Colonic mucosa (tissue), 4 donors: ENCODE measurements around the gene RACK1. TPM values are rescaled to one million over a fixed set of nuclear protein-coding genes. Genes with fewer than 3 reads are reported as not detected.
A peak's percentile ranks its signal among the peaks of the same experiment; 100 is the strongest.

Experiments used
- DNase-seq: peaks from one replicate; pipeline ENCODE4 v3.0.0-alpha.2; 2020
- H3K27ac ChIP-seq: fragments of 200-600 bp; one replicate; pipeline ENCODE4 v1.8.0; 2021
- H3K27me3 ChIP-seq: fragments of 200-600 bp; one replicate; pipeline ENCODE4 v1.8.0; 2021
- H3K36me3 ChIP-seq: fragments of 200-600 bp; one replicate; pipeline ENCODE4 v1.8.0; 2021
- H3K4me1 ChIP-seq: fragments of 200-600 bp; one replicate; pipeline ENCODE4 v1.8.0; 2021; ENCODE audit warnings: mild to moderate bottlenecking
- H3K4me3 ChIP-seq: fragments of 200-600 bp; one replicate; pipeline ENCODE4 v1.8.0; 2021
- H3K9ac ChIP-seq, 2 donors: one replicate each; pipeline ENCODE4 v1.7.0; 2013; ENCODE audit warnings: control low read depth in 2 of 2, low read depth in 2 of 2, low read length in 2 of 2
- H3K9me3 ChIP-seq: fragments of 200-600 bp; one replicate; pipeline ENCODE4 v1.8.0; 2021
- intact Hi-C: fragments of 100-400 bp; cut with DNase I; formaldehyde crosslinking; loops from one replicate; pipeline ENCODE4 v1.14.1; 2022
- microRNA-seq: library from miRNA; unstranded; fragments of <30 nt; microRNA quantifications from one replicate; pipeline ENCODE4, GENCODE V29; 2019
- total RNA-seq, 2 donors: library from RNA; stranded (reverse); fragmentation: NEBNext Ultra II Directional in 1 of 2; extraction: Animal tissue kit (Norgen Biotek cat#: 25700) in 1 of 2; gene quantifications; one replicate each; pipeline ENCODE4 v1.2.1, GENCODE V29; 2021
- TF ChIP-seq, protein P1 (sequence below): fragments of 200-600 bp; IDR thresholded peaks from one replicate; pipeline ENCODE4 v1.8.0; 2022; ENCODE audit warnings: antibody characterized with exemption, mild to moderate bottlenecking
- donor health status: healthy.
- donor health status: DM: no; HTN: no; CAD: no.
- donor health status: DM: no; HTN: no; CAD: no.

The RACK1 gene
- total RNA-seq, 2 donors from 2014 or later = 1,252 to 1,403 TPM

DNA sequence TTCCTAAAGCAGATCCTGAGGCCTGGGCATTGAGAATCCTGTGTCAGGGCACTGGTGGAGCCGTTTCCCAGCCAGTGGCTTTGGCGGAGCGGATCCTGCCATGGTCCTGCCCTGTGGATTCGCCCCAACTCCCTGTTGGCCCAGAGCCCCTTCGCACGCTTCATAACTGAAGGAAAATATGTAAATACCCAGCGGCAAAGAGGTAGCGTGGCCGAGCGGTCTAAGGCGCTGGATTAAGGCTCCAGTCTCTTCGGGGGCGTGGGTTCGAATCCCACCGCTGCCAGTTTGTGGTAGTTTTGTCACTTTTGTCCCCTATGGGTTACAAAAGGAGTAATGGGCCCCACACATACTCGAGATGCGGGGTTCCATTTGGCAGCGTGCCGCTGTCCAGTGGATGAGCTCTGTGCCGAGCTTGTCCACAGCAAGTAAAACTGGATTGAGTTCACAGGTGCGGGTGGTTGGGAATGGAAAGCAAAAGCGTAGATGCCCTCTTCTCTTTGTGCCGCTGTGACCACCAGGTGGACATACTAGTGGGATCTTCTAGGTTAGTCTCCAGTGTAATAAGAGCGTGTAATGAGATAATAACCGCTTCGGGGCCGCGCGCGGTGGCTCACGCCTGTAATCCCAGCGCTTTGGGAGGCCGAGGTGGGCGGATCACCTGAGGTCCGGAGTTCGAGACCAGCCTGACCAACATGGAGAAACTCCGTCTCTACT lies 56.0 kb downstream of the RACK1 start:
- no peaks in the 10 kb centered on the region for H3K27me3 ChIP-seq
- peak overlapping the region; percentile 28 for H3K27ac ChIP-seq
- peak overlapping the region; percentile 81 for H3K4me3 ChIP-seq
- peaks cover 6% of the 10 kb centered on the region for H3K4me1 ChIP-seq
- intact Hi-C loops = loop anchor here (2.0 to 10.0 kb wide), 2 partner anchors 35 to 77 kb away; partner anchors contain the start of genes TRIM41 and TRIM52
- DNase-seq = peak; percentile 80
- no peak overlapping the region for H3K9ac ChIP-seq
- no peaks in the 10 kb centered on the region for H3K36me3 ChIP-seq
- TF ChIP-seq, protein P1, sequence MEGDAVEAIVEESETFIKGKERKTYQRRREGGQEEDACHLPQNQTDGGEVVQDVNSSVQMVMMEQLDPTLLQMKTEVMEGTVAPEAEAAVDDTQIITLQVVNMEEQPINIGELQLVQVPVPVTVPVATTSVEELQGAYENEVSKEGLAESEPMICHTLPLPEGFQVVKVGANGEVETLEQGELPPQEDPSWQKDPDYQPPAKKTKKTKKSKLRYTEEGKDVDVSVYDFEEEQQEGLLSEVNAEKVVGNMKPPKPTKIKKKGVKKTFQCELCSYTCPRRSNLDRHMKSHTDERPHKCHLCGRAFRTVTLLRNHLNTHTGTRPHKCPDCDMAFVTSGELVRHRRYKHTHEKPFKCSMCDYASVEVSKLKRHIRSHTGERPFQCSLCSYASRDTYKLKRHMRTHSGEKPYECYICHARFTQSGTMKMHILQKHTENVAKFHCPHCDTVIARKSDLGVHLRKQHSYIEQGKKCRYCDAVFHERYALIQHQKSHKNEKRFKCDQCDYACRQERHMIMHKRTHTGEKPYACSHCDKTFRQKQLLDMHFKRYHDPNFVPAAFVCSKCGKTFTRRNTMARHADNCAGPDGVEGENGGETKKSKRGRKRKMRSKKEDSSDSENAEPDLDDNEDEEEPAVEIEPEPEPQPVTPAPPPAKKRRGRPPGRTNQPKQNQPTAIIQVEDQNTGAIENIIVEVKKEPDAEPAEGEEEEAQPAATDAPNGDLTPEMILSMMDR = no peak
- H3K9me3 ChIP-seq = no peaks in the 10 kb centered on the region

DNA sequence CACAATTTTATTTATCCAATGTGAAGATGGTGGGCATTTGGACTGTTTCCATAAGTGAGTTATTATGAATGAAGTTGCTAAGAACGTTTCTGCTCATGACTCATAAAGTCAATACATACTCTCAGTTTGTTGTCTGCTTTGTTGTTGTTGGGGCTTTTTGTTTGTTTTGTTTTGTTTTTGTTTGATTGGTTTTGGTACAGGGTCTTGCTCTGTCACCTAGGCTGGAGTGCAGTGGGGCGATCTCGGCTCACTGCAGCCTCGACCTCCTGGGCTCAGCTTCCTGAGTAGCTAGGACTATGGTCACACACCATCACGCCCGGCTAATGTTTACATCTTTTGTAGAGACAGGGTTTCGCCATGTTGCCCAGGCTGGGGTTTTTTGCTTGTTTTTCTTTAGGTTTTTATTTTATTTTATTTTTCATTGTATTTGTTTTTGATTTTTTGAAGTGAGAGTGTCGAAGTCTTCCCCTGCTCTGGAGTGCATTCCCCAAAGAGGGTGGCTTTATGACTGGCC lies 56.7 kb downstream of the RACK1 start:
- Histone ChIP-seq H3K9ac (no peak overlapping the region), H3K27ac (no peak overlapping the region)

More for the DNA sequence above, 56.7 kb downstream of the RACK1 start:
- Histone ChIP-seq H3K36me3 (no peaks in the 10 kb centered on the region), H3K9me3 (no peaks in the 10 kb centered on the region), H3K4me1 (peaks cover 6% of the 10 kb centered on the region), H3K4me3 (no peak overlapping the region), H3K27me3 (no peaks in the 10 kb centered on the region)
- TF ChIP-seq, protein P1 = no peak
- DNase-seq = no peak
- intact Hi-C loops = loop anchor here (10.0 kb wide), 1 partner anchor 78 kb away; the partner anchor contains the start of gene TRIM52

Small RNA genes lying within 50 kb of the gene (microRNA-seq; reads per million reads assigned to microRNA genes)
- not detected for gene MIR4638

Other genes starting within 250 kb of the RACK1 start
- gene BTNL9, start 203.6 kb downstream of the RACK1 start, total RNA-seq = 1 to 10 TPM; 2.8 to 5.3 TPM
- gene OR2V1, start 112.7 kb downstream of the RACK1 start, total RNA-seq = not detected
- gene OR2V2, start 96.3 kb downstream of the RACK1 start, total RNA-seq = not detected
- gene TRIM7, start 38.7 kb downstream of the RACK1 start, total RNA-seq = 1 to 10 TPM; 6.8 to 8.7 TPM
- gene TRIM41, start 20.6 kb downstream of the RACK1 start, total RNA-seq = 10 to 100 TPM; 22.2 to 41.1 TPM
- 10 to 100 TPM in 1 of 2 donors, 1 to 10 TPM in 1; 9.8 to 13.5 TPM for gene TRIM52, start 17.2 kb upstream of the RACK1 start, total RNA-seq
- not detected for gene OR4F3, start 123.4 kb upstream of the RACK1 start, total RNA-seq